ENCODE results near the gene ACER3.
"Not testable (repeated sequence)": the region's sequence is repeated elsewhere in the genome, so short reads cannot be mapped to it uniquely, and the experiment has no call there.

The ACER3 gene

DNA sequence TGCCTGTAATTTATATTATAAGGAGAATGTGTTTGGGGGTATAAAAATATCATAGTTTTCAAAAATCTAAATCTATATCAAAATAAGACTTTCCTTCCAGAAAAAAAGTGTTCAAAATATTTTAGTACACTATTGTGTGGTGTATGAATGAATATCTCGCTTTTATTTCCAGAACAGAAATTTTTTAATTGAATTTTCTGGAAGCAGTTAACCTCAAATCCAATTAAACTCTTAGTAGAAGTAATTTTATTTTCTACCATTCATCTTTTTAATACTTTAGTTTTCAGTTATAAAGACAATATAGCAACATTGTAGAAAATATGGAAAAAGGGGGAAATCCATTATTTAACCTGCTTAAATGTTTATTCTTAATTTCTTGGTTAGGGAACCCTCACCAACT is 58.7 kb downstream of the ACER3 start:
- DNase-seq (ENCODE audit: low read depth in 2 of 2, low spot score in 1 of 2) = no peak

GRCh38 chr11:76919887-76920746 is 59.4 kb downstream of the ACER3 start:
- DNase-seq (ENCODE audit: low read depth in 2 of 2, low spot score in 1 of 2) = peak; percentile 2 to 6

DNA sequence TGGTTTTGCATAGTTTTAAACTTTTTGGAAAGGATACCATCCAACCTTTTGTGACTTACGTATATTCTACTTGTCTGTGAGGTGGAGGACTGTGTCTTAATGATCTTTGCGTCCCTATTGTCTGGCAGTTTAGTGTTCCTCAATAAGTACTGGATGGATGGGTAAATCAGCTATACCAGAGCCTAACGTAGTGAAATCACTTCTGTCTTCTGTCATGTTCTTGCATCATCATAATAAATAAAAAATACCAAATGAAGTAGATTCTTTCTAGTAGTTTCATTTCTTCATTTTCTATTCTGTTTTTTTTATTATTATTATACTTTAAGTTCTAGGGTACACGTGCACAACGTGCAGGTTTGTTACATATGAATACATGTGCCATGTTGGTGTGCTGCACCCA is 66.4 kb downstream of the ACER3 start:
- no peak for DNase-seq (ENCODE audit: low read depth in 2 of 2, low spot score in 1 of 2)

- DNase-seq (ENCODE audit: low read depth in 2 of 2, low spot score in 1 of 2) = no peak
Observed at GRCh38 chr11:76935042-76935441, 74.3 kb downstream of the ACER3 start.

GRCh38 chr11:76939219-76939631 is 78.5 kb downstream of the ACER3 start:
- DNase-seq (ENCODE audit: low read depth in 2 of 2, low spot score in 1 of 2) = no peak

- DNase-seq (ENCODE audit: low read depth in 2 of 2, low spot score in 1 of 2) = no peak
Observed at GRCh38 chr11:76944225-76944624, 83.5 kb downstream of the ACER3 start.

GRCh38 chr11:76946223-76946622 is 85.5 kb downstream of the ACER3 start:
- DNase-seq (ENCODE audit: low read depth in 2 of 2, low spot score in 1 of 2) = no peak

GRCh38 chr11:76947190-76947589 is 86.5 kb downstream of the ACER3 start:
- no peak for DNase-seq (ENCODE audit: low read depth in 2 of 2, low spot score in 1 of 2)

DNA sequence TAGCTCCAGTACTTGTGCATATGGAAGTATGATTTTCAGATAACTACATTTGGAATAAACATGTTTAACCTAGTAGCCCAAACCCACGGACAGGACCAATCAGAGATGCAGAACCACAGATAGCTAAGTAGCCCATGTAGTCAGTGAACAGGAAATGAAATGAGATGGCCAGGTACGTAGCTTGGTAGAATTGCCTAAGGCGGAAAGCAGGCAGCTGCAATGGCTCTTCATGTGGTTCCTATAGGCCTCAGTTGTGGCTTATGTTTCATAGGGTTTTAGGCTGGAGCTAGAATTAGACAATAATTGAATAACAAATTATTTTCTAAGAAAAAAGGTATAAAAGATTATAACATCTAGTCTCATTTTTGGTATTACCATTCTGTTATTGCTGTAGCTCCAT is 87.1 kb downstream of the ACER3 start:
- no peak for DNase-seq (ENCODE audit: low read depth in 2 of 2, low spot score in 1 of 2)

DNA sequence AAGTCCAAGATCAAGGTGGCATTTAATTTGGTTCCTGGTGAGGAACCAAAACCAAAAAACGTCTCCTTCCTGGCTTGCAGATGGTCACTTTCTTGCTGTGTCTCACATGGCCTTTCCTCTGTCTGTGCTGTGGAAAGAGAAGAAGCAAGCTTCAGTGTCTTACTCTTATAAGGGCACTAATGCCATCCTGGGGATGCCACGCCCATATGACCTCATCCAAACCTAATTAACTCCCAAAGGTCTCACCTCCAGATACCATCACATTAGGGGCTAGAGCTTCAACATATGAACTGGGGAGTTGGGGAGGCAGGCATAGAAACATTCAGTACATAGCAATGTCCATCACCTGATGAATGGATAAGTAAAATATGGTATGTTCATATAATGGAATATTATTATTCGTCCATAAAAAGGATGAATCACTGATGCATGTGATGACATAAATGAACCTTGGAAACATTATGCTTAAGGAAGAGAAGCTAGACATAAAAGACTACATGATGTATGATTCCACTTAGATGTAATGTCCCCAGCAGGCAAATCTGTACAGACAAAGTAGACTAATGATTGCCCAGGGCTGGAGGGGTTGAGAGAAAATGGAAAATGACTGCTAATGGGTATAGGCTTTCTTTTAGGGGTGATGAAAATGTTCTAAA is 94.9 kb downstream of the ACER3 start:
- no peak for DNase-seq (ENCODE audit: low read depth in 2 of 2, low spot score in 1 of 2)

GRCh38 chr11:76962583-76963416 is 102.1 kb downstream of the ACER3 start:
- no peak for DNase-seq (ENCODE audit: low read depth in 2 of 2, low spot score in 1 of 2)

DNA sequence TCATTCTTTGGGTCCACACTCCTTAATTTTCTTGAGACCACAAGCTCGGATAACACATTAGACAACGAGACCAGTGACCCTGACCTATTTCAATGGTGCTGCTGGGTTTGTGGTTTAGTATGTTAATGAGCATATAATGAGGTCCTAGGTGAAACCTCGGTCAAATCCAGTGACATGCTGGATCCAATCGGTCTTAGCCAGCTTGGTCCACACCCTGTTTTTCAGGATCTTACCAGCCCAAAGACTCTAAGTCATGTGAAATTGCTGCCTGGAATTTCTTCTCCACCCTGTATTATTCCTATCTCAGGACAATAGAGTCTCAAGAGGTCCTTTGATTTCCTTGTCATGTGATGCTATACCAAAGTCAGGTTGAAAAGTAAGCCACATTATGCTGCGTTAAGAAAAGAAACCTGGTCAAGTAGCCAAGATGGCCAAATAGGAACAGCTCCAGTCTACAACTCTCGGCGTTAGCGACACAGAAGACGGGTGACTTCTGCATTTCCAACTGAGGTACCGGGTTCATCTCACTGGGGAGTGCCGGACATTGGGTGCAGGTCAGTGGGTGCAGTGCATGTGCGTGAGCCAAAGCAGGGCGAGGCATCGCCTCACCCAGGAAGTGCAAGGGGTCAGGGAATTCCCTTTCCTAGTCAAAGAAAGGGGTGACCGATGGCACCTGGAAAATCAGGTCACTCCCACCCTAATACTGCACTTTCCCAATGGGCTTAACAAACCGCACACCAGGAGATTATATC is 102.9 kb downstream of the ACER3 start:
- DNase-seq (ENCODE audit: low read depth in 2 of 2, low spot score in 1 of 2) = not testable (repeated sequence)

DNA sequence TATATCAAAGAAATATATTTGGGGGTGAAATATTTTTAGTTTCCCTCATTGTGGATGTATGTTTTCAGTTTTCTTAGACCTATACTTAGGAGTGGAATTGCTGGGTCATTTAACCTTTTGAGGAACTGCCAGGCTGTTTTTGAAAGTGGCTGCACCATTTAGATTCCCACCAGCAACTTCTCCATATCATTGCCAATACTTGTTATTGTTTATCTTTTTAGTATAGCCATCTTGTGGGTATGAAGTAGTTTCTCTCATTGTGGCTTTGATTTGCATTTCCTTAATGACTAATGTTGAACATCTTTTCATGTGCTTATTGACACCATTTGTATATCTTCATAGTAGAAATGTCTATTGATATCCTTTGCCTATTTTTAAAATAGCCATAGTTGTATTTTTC is 111.3 kb downstream of the ACER3 start:
- no peak for DNase-seq (ENCODE audit: low read depth in 2 of 2, low spot score in 1 of 2)

DNA sequence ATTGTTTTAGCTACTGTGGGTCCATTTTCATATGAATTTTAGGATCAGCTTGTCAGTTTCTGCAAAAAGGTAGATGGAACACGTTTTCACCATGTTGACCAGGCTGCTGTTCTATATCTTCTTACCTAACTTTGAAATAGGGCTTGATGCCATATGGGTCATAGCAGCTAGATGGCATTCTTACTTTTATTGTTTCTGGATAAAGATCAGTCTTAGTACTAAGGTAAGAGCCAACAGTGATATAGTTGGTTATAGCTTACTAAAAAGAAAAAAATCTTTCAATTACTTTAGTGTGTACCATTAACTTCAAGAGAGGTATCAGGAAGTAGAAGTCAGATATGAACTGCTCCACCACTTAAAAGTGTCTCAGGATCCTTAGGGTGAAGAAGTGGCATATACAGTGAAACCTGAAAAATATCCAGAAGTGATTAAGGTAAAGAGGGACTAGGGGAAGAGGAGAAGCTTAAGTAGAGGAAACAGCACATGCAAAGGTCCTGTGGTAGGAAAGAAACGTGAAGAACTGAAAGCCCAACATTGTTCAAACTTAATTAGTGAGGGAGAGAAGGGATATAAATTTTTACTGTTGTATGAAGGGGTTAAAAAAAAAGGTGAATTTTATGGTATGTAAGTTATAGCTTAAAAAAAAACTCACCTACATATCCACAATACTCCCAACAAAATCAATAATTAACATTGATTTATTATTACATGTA is 113.6 kb downstream of the ACER3 start:
- DNase-seq (ENCODE audit: low read depth in 2 of 2, low spot score in 1 of 2) = no peak

GRCh38 chr11:76975513-76975912 is 114.8 kb downstream of the ACER3 start:
- DNase-seq (ENCODE audit: low read depth in 2 of 2, low spot score in 1 of 2) = no peak

DNA sequence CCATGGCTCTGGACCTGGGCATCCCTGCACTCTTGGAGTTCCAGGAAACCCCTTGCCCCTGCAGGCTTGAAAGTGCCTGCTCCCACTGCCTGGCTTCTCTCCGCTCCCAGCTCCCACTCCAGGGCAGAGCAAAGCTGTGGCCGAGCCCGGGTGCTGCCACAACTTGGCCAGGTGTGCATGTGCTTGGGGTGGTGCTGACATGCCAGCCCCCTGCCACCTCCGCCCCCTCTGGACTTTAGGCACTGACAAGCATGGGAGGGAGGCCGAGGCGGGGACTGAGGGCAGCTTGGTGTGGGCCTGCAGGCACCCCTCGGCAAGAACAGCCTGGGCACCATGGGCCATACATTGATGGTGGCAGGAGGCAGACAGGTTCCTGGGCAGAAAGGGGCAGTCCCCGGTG is 117.1 kb downstream of the ACER3 start:
- no peak for DNase-seq (ENCODE audit: low read depth in 2 of 2, low spot score in 1 of 2)

GRCh38 chr11:76978239-76978638 is 117.5 kb downstream of the ACER3 start:
- DNase-seq (ENCODE audit: low read depth in 2 of 2, low spot score in 1 of 2) = no peak

DNA sequence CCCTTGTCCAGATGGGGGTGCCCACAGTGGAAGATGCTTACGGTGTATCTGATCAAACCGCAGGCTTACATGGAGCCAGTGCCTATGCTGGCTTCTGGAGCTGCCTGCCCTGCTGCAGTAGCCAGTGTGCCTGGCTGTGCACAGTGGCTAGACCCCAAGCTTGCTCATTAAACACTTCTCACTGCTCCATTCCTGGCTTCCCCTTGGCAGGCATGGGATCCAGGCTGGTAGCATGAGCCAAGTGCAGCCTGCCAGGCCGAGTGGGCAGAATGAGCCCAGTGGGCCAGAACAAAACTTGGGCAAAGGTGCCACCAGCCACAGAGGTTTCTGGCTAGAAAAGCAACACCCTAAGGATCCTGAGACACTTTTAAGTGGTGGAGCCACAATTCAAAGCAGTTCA is 118.1 kb downstream of the ACER3 start:
- DNase-seq (ENCODE audit: low read depth in 2 of 2, low spot score in 1 of 2) = no peak

DNA sequence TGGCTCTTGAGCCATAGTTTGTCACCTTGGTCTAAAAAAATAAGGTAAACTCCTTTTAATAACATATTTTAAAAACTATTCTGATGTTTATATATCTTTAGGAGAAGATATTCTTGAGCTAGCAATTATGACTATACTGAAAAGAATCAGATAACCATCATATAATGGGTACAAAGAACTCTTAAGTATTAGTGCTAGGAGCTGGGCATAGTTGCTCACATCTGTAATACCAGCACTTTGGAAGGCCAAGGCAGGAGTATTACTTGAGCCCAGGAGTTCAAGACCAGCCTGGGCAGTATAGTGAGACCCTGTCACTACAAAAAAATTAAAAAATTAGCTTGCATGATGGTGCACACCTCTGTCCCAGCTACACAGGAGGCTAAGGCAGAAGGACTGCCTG is 119.5 kb downstream of the ACER3 start:
- no peak for DNase-seq (ENCODE audit: low read depth in 2 of 2, low spot score in 1 of 2)

DNA sequence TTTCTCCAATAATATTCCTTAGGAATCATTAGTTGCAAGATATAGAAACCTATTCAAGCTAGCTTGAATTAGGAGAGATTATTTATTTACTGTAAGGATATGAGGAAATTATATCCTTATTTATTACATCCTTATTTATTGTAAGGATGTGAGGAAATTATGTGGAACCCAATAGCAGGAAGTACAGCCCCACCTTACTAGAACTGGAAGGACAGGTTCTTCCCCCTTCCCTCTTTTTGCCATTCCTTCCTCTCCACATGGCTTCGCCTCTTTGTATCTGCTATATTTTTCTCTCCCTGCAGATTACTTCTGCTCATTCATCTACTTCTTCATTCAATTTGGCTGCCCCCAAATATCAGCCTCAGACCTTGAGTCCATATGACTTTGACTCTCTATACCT is 124.0 kb downstream of the ACER3 start:
- no peak for DNase-seq (ENCODE audit: low read depth in 2 of 2, low spot score in 1 of 2)
